GF-D8 (cell line): ENCODE measurements around the gene RAB3D.

Source experiments
- DNase-seq: peaks from one replicate; lab custom pipeline; 2025; lab: John Stamatoyannopoulos, UW

RAB3D gene

GRCh38 chr19:11295665-11296245 lies 43.7 kb downstream of the RAB3D start, which contains the start of gene TSPAN16:
Gene TSPAN16 (plus strand): TSS chr19:11296160. CDS start chr19:11296298, 138 bp downstream.
- DNase-seq = no peak

- DNase-seq = no peak
These were observed 44.3 kb downstream of the RAB3D start for GRCh38 chr19:11295180-11295579.

DNA sequence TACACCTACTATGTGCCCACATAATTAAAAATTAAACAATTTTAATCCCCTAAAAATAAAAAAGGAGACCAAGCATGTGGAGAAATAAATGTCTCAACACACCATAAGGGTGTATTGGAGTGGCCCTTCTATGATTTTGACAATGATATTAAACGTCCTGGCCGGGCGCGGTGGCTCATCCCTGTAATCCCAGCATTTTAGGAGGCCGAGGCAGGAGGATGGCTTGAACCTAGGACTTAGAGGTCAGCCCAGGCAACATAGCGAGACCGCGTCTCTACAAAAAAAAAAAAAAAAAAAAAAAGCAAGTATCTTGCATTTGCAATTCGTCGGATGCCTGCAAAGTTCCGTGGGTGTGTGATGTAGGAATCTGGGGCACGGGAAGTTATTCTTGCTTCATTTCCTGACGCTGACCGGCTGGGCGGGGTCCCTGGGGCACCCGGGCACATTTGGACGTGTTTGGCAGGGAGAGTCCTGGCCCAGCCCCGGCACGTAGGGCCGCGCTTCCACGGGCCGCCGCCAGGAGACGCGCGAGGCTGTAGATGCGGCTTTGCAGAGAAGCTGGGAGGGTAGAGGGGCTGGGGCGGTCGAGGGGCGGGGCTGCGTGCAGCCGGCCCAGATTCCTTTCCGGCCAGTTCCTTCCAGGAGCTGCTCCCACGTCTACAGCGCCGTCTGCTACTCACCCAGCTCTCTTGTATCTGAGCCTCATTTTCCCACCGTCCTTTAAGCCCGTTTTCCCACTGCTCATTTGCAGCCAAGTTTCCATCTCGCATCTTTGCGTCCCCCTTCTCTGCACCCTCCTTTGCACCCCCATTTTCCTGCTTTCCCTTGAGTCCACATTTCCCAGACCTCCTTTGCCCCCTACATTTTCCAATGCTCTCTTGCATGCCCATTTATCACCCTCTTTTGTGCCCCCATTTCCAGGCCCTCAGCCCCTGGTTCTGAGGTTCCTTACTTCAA lies 45.7 kb downstream of the RAB3D start:
- DNase-seq = peak; percentile 93

- DNase-seq = no peak
These were observed 47.5 kb downstream of the RAB3D start for GRCh38 chr19:11291991-11292390.

GRCh38 chr19:11291415-11291814 lies 48.0 kb downstream of the RAB3D start:
- DNase-seq = no peak

- DNase-seq = no peak
These were observed 49.2 kb downstream of the RAB3D start for GRCh38 chr19:11290256-11290655.

GRCh38 chr19:11288349-11288748 lies 51.1 kb downstream of the RAB3D start:
- no peak for DNase-seq

DNA sequence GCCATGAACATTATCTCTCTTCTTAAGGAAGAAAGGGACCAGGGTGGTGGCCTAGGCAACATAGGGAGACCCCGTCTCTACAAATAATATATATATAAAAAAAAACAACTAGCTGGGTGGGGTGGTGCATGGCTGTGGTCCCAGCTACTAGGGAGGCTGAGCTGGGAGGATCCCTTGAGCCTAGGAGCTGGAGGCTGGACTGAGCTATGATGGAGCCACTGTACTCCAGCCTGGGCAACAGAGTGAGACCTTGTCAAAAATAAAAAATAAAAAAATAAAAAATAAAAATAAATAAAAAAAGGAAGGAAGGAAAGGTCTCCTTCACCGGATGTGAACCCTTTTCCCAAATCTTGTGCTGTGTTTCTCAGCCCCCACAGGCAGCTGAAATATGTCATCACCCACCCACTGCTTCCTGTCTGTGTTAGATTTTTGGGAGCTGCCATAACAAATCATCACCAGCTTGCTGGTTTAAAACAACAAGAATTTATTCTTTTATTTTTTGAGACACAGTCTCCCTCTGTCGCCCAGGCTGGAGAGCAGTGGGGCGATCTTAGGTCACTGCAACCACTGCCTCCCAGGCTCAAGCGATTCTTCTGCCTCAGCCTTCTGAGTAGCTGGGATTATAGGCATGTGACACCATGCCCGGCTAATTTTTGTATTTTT lies 53.0 kb downstream of the RAB3D start:
- no peak for DNase-seq

GRCh38 chr19:11284515-11284914 lies 54.9 kb downstream of the RAB3D start:
- no peak for DNase-seq

DNA sequence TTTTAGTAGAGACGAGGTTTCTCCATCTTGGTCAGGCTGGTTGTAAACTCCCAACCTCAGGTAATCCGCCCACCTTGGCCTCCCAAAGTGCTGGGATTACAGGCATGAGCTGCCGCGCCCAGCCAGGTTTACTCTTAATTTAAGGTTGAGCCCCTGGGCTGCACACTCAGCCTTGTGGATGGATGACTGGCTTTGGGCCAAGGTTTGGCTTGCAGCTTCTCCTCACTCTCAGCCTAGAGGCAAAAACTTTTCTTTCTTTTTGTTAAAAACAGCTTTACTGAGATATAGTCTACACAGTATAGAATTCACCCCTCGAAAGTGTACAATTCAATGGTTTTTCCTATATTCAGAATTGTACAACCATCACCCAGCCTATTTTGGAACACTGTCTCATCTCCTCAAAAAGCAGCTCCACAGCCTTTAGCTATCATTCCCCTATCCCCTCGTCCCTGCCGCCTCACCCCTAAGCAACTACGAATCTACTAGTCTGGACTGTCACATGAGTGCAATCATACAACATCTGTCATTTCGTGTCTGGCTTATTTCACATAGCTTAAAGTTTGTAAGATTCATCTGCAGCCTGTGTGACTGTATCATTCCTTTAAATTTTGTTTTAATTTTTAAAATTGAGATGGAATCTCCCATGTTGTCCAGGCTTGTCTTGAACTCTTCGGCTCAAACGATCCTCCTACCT lies 58.0 kb downstream of the RAB3D start:
- DNase-seq = no peak

GRCh38 chr19:11279505-11280236 lies 59.8 kb downstream of the RAB3D start:
- peak; percentile 91 for DNase-seq

DNA sequence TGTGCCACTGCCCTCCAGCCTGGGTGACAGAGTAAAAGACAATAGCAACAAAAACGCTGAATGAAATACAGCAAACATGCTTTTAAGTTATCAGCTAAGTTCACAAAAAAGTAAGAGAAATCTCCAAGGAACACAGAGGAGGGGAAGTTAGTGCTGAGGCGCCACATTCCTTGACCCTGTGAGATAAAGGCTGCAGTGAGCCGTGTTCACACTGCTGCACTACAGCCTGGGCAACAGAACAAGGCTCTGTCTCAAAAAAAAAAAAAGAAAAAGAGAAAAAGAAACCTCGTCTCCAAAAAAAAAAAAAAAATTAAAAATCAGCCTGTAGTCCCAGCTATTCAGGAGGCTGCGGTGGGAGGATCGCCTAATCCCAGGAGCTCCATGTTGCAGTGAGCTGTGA lies 60.8 kb downstream of the RAB3D start:
- no peak for DNase-seq

GRCh38 chr19:11274533-11275086 lies 64.8 kb downstream of the RAB3D start:
- DNase-seq = no peak

DNA sequence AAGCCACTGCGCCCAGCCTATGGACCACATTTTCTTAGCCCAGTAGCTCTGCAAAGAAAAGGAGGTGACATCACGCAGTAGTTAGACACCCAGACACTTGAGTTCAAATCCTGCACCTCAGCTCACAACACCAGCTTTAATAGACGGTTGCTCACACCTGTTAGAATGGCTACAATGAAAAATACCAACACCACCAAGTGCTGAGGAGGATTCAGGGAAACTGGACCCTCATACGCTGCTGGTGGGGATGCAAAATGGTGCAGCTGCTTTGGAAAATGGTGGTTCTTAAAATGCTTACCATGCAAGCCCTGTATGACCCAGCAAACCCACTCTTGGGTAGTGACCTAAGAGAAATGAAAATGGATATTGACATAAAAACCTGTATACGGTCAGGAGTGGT lies 65.5 kb downstream of the RAB3D start:
- DNase-seq = no peak

DNA sequence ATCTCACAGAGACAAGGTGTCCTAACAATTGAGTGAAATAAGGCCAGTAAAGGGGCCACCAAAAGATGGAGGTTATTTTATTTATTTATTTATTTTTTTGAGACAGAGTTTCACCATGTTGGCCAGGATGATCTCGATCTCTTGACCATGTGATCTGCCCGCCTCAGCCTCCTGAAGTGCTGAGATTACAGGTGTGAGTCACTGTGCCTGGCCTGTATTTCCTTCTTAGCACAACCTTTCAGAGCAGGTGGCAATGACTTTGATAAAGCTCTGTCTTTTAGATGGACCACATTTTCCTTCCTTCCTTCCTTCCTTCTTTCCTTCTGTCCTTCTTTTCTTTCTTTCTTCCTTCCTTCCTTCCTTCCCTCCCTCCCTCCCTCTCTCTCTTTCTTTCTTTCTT lies 66.2 kb downstream of the RAB3D start:
- no peak for DNase-seq
